Hindlimb muscle (tissue), 1 donor: ENCODE results near the gene ANXA6. TPM values are rescaled to one million over a fixed set of nuclear protein-coding genes. Genes with fewer than 3 reads are reported as not detected.

Experiments
- DNase-seq: peaks from one replicate; pipeline ENCODE4 v3.0.0-alpha.2; 2013
- polyA plus RNA-seq: library from polyadenylated mRNA; unstranded; fragments of 120-200 nt; gene quantifications from one replicate; pipeline ENCODE4 v1.2.1, GENCODE V29; 2013; ENCODE audit not compliant: insufficient read length

Gene ANXA6
- polyA plus RNA-seq, 1 donor = 380 TPM

DNA sequence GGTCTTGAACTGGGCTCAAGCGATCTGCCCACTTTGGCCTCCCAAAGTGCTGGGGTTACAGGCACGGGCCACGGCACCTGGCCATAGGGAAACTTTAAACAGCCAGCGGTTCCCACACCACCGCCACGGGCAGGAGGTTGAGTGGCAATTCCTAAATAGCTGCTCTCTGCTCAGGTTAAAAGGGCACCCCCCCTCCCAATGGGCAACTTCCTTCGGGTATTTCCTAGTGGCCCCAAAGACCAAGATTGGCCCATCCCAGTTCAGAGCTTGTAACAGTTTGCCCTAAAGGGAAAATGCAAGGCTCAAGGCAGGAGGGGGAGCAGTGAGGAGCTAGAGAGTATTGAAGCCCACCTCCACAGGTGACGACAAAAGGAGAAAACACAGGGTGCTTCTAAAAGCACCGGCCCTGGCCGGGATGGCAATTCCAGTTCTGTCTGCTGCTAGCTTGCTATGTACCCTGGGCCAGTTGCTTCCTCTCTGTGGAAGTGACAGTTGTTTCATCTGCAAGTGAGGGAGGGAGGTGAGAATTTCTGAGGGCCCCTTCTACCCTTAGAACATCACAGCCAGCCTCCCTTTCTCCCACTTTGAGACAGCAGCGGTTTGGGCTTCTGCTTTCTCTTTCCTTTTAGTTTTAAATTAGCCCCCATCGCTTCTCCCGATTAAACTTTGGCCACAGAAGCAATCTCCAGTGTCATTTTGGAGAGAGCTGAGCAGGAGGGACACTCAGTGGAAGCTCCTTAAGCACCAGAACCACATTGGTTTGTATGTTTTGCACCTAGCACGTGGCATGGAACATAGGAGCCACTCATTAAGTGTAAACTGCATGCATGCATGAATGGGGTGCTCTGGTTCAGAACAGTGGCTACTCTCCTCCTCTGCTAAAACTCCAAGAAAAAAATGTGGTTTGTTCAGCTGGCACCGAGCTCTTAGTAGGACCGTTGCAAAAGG is 59.5 kb downstream of the ANXA6 start:
- no peak for DNase-seq

DNA sequence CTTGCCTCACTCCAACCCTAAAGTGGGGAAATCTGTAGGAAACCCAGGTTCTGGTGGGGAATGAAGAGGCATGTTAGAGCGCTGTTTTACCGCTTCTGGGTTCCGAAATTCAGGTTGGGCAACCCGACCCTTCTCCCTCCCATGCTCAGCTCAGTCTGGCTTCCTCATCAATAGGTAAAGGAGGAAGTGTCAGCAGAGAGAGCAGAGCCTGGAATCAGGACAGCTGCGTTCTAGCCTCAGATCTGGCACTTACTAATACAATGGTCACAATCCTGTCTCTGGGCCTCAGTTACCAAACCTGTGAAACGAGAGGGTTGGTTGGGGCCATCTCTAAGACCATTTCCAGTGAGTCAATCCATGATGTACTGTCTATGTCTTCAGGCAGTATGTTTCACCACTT is 60.5 kb downstream of the ANXA6 start:
- no peak for DNase-seq

GRCh38 chr5:151096001-151096373 is 61.6 kb downstream of the ANXA6 start:
- no peak for DNase-seq

- DNase-seq = no peak
Observed at GRCh38 chr5:151095341-151096000, 62.1 kb downstream of the ANXA6 start.

- no peak for DNase-seq
Observed at GRCh38 chr5:151094852-151095245, 62.7 kb downstream of the ANXA6 start.

GRCh38 chr5:151094030-151094851 is 63.3 kb downstream of the ANXA6 start:
- DNase-seq = no peak

DNA sequence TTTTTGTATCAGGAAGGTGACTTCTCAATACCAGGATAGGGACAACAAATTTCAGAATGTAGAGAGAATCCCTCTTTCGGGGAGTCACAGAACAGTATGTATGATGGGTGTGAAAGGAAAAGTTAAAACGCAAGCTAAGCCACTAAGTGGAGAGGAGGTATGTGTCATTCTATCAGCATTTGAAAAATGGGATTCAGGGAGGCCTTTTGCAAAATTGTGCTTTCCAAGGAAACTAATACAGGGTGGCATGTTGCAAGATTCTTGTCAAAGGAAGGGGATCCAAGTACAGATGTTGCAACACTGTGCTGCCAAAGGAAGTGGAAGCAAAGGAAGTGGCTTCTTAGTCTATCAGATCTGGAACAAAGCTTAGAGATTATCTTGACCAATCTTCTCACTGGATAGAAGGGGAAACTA is 64.1 kb downstream of the ANXA6 start:
- no peak for DNase-seq

DNA sequence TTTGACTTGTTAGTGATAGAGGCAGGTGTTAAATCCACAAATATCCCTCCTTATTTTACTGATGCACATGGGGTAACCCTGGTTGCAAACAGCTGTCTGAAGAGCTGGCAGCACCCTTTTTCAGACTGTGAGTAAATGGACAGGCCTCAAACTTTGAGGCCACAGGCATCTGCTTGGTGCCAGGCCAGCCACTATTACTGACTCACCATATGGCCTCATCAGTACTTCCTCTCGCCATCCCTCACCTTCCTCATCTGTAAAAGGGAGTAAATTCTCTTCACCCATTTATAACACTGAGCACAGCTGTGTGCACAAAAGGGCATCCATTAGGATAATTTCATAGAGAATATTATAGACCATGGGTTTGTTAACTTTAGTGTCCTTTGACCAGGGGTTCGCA is 64.8 kb downstream of the ANXA6 start:
- no peak for DNase-seq

GRCh38 chr5:151089726-151090125 is 67.9 kb downstream of the ANXA6 start:
- no peak for DNase-seq

- no peak for DNase-seq
Observed at GRCh38 chr5:151088986-151089385, 68.6 kb downstream of the ANXA6 start.

DNA sequence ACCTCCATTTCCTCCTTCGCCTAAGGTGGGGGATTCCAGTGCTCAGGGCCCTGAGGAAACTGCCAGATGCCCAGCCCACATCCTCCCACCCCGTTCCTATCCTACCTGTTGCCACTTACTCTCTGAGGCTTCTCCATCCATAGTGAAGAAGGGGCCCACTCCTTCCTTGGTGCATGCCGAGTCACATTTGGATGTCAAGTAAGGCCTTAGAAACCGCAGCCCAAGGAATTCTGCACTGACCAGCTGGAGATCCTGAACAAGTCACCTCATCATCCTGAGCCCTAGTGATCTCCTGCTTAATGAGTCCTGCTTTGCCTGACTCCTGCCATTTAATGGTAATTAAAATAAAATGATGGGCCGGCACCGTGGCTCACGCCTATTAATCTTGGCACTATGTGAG is 70.1 kb downstream of the ANXA6 start:
- no peak for DNase-seq

GRCh38 chr5:151086905-151087360 is 70.6 kb downstream of the ANXA6 start:
- no peak for DNase-seq

GRCh38 chr5:151086192-151086869 is 71.2 kb downstream of the ANXA6 start:
- no peak for DNase-seq

- DNase-seq = no peak
Observed at GRCh38 chr5:151085517-151086041, 72.0 kb downstream of the ANXA6 start.

DNA sequence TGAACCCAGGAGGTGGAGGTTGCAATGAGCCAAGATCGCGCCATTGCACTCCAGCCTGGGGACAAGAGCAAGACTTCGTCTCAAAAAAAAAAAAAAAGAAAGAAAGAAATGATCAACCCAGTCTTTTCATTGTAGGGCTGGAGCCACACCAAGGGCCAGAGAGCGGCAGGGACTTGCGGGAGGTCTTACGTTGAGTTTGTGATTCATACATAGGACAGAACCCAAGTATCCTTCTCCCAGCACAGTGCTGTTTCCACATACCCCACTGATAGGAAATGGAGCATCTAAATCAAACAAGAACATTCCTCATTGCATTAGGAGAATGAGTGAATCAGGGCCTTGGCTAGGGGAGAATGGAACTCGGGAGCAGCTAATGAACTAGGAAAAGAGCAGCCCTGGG is 73.2 kb downstream of the ANXA6 start:
- no peak for DNase-seq

DNA sequence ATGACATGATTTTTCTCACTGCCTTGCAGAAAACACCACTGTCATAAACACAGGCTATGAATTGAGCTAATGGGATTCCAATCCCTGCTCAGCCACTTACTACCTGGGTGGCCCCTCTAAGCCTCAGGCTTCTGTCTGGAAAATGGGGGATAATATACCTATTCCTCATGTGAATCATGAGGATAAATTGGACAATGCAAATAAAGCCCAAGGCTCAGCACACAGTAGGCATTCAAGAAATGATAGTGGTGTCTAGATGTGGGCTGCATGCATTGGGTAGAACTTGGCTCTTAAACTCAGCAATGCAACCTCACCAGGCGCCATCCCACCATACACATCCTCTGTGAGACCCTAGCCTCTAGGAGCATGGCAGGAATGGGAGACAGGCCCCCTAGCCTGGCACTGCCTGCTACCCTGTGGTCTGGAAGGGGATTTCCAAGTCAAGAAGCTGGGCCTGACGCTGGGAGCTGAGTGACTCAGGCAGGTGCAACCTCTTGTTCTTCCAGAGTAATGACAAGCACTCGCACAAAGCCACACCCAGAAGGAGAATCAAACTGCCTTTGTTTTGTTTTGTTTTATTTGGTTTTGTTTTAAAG is 74.4 kb downstream of the ANXA6 start:
- no peak for DNase-seq

GRCh38 chr5:151082282-151082902 is 75.2 kb downstream of the ANXA6 start:
- DNase-seq = no peak

DNA sequence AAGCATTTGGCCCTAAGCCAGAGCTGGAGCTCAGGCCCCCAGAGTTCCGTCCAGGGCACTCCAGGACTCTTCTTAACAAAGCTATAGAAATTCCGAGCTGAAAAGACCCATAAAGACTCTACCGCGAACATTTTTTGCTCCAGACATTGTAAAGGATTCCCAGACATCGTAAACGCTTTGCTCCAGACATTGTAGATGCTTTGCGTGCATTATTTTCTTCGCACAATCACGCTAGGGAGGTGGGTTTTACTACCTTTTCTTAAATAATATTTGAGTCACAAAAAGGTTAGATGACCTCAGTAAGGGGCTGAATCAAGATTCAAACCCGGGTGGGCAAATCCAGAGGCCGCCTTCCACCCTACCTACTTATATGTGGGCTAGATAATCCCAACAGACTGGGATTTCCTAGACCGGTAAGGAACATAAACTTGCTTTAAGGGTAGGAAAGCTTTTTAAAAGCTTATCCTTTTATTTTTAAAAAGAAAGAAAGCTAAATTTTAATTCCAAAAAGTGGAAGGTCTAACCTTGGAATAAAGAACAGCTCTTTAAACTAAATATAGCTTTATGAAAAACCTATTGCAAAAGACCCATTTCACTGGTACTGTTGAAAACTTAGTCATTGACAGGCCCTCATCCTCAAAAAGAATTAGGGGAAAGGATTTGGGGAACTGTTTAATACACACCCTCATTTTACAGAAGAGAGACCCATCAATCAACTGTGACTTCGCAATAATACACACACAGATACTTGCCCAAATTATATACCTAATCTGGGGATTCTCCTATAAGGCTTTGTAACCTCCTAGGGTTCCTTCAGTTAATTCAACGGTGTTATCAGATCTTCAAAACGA is 75.9 kb downstream of the ANXA6 start:
- DNase-seq = no peak

GRCh38 chr5:151080613-151081430 is 76.8 kb downstream of the ANXA6 start, which contains the start of gene TNIP1:
TSS of gene TNIP1 (minus strand) at chr5:151081034. CDS start at chr5:151065095, 15,939 bp downstream.
- peak; percentile 91 for DNase-seq
